M059J (cell line): ENCODE data around the gene OR4C16. TPM values are rescaled to one million over a fixed set of nuclear protein-coding genes. Genes with fewer than 3 reads are reported as not detected.

Experiments used
- DNase-seq: peaks from one replicate; pipeline ENCODE4 v3.0.0-alpha.2; 2012; ENCODE audit warnings: low read depth
- total RNA-seq: library from RNA; depleted of rRNA; stranded (reverse); fragments of >200 nt; shearing (Covaris generic); gene quantifications from 2 replicates; pipeline ENCODE4 v1.2.3, GENCODE V29; 2014; rRNA removed

The OR4C16 gene, protein sequence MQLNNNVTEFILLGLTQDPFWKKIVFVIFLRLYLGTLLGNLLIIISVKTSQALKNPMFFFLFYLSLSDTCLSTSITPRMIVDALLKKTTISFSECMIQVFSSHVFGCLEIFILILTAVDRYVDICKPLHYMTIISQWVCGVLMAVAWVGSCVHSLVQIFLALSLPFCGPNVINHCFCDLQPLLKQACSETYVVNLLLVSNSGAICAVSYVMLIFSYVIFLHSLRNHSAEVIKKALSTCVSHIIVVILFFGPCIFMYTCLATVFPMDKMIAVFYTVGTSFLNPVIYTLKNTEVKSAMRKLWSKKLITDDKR
- not detected in 2 replicates for total RNA-seq

DNA sequence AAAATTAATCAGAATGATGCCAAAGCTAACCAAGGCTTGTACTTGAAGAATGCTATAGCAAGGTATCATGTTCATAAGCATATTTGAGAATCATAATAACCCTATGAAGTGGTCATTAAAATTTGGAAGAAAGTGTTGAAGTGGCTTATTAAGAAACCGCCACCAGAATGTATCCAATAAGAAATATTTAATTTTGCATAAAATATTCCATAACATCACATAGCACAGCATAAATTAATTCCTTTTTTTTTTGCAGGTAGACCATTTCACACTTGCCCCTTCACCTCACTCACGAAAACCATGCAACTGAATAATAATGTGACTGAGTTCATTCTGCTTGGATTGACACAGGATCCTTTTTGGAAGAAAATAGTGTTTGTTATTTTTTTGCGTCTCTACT, at the start of gene OR4C16:
TSS of gene OR4C16 (plus strand) at position 301 of the 400 bp plus-strand sequence. CDS start at position 301, 0 bp downstream.
- DNase-seq, result no peak

DNA sequence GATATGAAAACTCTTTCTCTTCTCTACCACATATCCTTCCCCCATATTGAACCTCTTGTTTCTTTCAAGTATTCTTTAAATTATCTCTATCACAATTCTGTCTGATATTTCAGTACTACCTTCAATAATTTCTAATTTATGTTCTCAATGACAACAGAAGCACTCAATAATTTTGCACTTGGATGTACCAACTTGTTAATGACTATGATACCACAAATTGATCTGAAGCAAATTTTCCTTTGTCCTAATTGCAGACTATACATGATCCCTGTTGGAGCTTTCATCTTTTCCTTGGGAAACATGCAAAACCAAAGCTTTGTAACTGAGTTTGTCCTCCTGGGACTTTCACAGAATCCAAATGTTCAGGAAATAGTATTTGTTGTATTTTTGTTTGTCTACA, 17.8 kb upstream of the OR4C16 start, which contains the start of gene OR4C15:
TSS of gene OR4C15 (plus strand) at position 301 of the 400 bp plus-strand sequence. CDS start at position 301, 0 bp downstream.
- DNase-seq, result no peak

DNA sequence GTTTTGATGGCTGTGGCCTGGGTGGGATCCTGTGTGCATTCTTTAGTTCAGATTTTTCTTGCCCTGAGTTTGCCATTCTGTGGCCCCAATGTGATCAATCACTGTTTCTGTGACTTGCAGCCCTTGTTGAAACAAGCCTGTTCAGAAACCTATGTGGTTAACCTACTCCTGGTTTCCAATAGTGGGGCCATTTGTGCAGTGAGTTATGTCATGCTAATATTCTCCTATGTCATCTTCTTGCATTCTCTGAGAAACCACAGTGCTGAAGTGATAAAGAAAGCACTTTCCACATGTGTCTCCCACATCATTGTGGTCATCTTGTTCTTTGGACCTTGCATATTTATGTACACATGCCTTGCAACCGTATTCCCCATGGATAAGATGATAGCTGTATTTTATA, 620 bp downstream of the OR4C16 start:
- no peak for DNase-seq

DNA sequence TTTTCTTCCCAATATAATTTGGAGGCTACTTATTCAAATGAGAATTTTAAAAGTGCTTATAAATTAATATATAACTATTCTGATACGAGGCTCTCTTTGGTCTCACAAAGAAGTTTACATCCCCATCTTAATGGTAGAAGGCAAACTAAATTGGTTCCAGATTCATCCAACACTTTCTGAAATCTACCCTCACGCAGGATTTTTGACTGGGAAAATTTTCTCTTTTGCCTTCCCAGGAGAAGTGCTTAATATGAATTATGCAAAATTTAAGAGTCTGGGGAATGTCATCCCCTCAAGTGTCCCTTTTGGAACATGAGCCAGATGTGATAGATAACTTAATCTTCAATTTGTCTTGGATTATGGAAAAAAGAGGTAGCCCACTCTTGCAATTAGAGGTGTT, 35.6 kb downstream of the OR4C16 start, which contains the start of gene OR4C11:
TSS of gene OR4C11 (minus strand) at position 101 of the 400 bp plus-strand sequence. CDS start 3,272 bp downstream, outside the sequence.
- no peak for DNase-seq

Other genes starting within 250 kb of the OR4C16 start
- gene OR4A16, start 228.9 kb upstream of the OR4C16 start, total RNA-seq, result not detected in 2 replicates
- gene OR4A15, start 204.2 kb upstream of the OR4C16 start, total RNA-seq, result not detected in 2 replicates
- gene OR4C15, start 17.7 kb upstream of the OR4C16 start, total RNA-seq, result not detected in 2 replicates
- not detected in 2 replicates for gene OR4C11, start 35.5 kb downstream of the OR4C16 start, total RNA-seq
- gene OR4P4, start 63.0 kb downstream of the OR4C16 start, total RNA-seq, result not detected in 2 replicates
- gene OR4S2, start 76.2 kb downstream of the OR4C16 start, total RNA-seq, result not detected in 2 replicates
- not detected in 2 replicates for gene OR4C6, start 90.1 kb downstream of the OR4C16 start, total RNA-seq
- not detected in 2 replicates for gene OR5D13, start 201.3 kb downstream of the OR4C16 start, total RNA-seq
- not detected in 2 replicates for gene OR5D14, start 223.4 kb downstream of the OR4C16 start, total RNA-seq
- not detected in 2 replicates for gene OR5L1, start 239.2 kb downstream of the OR4C16 start, total RNA-seq
- gene OR5D18, start 247.5 kb downstream of the OR4C16 start, total RNA-seq, result not detected in 2 replicates